Dermis blood vessel endothelial cell (primary cell): ENCODE data around the gene PDZK1IP1. TPM values are rescaled to one million over a fixed set of nuclear protein-coding genes. Genes with fewer than 3 reads are reported as not detected.
A peak's percentile ranks its signal among the peaks of the same experiment; 100 is the strongest.
"Not testable (repeated sequence)": the region's sequence is repeated elsewhere in the genome, so short reads cannot be mapped to it uniquely, and the experiment has no call there.

Experiments
- DNase-seq: peaks from one replicate; pipeline ENCODE4 v3.0.0; 2010
- total RNA-seq: library from RNA; depleted of rRNA; stranded (reverse); fragments of >200 nt; gene quantifications from 2 replicates; pipeline ENCODE4 v1.2.3, GENCODE V29; 2014

PDZK1IP1 gene
- total RNA-seq, 1 donor from 2014 or later: 1.0 TPM

GRCh38 chr1:47195981-47196380 is 6.1 kb upstream of the PDZK1IP1 start:
- DNase-seq: not testable (repeated sequence)

- no peak for DNase-seq
These were observed 4.5 kb upstream of the PDZK1IP1 start for GRCh38 chr1:47194311-47194710.

- not testable (repeated sequence) for DNase-seq
These were observed 3.7 kb upstream of the PDZK1IP1 start for GRCh38 chr1:47193496-47193895.

DNA sequence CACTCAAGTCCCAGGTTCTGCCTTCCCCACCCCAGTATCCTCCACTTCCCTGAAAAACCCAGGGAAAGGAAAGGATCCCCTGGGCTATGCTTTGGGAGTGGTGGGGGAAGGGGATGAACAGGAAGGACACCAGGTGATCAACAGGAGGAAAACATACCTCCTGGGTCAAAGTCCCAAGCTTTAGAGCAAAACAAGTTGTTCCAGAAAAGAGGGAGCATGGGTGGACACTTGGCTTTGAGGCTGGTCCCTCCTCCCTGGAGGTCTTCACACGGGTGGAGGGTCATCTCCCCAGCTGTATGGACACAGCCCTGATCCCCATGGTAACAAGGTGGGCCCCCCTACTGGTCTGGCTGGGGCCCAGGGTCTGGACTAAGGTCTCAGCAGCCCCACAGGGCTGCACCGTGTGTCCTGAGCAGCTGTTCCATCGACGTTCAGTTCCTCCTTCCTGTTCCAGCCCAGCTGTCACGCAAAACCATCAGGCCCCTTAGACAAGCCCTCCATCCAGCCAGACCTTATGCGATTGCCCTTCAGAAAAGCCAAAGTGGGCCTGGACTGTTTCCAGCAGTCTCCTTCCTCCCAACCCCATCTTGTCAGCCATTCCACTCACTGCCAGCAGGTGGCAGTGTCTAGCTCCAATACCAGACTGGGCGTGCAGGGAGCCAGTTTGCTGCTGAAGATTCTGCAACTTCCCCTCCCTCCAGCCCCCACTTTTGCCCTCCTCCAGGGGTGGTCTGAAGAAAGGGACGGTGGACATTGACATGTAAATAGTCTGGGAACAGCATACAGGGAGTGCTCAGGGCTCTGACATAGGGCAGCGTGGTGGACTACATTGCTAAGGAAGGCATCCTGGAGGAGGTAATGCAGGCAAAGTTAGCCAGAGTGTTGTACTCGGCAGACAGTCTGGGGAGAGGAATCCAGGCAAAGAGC is 2.9 kb upstream of the PDZK1IP1 start:
- peak; percentile 88 for DNase-seq

DNA sequence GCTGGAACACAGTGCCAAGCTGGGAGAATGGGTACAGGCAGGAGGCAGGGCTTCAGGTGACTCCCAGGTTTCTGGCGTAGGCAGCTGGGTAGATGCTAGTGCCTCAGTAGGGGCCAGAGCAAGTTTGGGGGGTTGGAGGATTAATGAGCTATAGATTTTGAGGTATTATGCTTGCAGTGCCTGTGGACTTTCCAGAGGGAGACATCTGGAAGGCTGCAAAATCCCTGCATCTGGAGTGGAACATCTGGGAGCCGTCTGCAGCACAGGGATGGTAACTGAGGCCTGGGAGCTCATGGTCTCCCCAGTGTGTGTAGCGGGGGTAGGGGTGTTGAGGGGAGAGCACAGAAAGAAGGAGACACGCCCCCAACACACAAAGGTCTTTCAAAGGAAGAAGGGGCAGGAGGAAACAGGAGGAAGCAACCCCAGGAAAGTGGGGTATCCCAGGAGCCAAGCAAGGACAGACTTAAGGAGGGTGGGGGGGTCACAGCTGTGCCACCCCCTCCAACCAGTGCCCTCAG is 2.2 kb upstream of the PDZK1IP1 start:
- DNase-seq: no peak

DNA sequence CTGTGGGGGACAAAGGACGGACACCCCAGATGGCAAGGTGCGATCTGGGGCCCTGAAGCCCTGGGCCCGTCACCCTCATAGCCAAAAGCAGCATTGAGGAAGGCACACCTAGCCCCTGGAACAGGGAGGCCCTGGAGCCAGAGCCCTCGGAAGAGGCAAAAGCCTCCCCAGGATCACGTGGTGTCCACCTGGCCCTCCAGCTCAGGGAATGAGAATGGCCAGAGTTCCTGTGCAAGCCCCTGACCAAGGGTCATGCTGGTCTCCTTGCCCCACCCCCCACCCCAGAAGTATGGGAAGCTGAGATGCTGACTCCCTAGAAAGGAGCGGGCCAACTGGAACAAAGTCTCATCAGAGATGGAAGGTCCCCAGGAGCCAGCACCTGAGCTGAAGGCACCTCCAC is 1.0 kb upstream of the PDZK1IP1 start:
- no peak for DNase-seq

GRCh38 chr1:47190509-47190855 is 646 bp upstream of the PDZK1IP1 start:
- no peak for DNase-seq

GRCh38 chr1:47188791-47189785 is 748 bp downstream of the PDZK1IP1 start:
- DNase-seq: no peak

DNA sequence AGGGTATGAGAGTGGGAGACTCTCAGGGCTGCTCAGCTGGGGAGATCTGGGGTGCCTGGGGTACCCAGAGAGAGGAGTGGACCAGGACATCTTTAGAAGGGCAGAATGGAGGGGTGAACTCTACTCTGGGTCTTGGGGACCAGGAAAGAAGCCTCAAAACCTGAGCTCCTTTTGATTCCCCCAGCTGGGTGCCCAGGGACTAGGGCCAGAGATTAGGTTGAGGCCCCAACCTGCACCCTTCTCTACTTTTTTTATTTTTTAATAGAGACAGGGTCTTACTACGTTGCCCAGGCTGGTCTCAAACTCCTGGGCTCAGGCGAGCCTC is 1.9 kb downstream of the PDZK1IP1 start:
- DNase-seq: no peak

DNA sequence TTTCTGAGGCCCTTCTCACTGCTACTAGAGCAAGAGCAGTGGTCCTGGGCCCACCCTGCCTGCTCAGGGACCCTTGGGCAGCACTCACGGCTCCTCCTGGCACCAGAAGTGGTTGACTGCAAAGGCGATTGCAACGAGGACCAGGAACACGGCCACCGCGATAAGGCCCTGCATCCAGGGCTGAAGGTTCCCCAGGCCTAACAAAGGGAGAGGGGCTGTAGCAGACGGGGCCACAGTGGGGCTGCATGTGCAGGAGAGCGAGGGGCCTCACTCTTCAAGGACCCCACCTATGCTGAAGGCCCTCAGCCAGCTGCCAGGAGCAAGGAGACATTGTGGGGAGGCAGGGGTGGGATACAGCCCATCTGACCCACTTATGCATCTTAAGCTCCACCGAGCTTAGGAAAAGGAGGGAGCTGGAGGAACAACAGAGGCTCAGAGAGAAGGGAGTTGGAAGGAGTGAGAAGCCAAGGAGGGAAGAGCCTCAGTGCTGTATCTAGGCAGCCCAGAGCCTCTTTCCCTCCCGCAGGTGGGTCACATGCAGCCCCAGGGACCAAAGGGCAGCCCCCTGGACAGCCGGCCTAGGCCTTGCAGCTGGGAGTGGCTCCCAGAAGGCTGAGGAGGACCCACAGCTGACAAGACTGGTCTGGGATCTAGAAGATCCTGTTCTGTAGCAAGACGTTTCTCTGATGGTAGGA is 2.5 kb downstream of the PDZK1IP1 start:
- no peak for DNase-seq

DNA sequence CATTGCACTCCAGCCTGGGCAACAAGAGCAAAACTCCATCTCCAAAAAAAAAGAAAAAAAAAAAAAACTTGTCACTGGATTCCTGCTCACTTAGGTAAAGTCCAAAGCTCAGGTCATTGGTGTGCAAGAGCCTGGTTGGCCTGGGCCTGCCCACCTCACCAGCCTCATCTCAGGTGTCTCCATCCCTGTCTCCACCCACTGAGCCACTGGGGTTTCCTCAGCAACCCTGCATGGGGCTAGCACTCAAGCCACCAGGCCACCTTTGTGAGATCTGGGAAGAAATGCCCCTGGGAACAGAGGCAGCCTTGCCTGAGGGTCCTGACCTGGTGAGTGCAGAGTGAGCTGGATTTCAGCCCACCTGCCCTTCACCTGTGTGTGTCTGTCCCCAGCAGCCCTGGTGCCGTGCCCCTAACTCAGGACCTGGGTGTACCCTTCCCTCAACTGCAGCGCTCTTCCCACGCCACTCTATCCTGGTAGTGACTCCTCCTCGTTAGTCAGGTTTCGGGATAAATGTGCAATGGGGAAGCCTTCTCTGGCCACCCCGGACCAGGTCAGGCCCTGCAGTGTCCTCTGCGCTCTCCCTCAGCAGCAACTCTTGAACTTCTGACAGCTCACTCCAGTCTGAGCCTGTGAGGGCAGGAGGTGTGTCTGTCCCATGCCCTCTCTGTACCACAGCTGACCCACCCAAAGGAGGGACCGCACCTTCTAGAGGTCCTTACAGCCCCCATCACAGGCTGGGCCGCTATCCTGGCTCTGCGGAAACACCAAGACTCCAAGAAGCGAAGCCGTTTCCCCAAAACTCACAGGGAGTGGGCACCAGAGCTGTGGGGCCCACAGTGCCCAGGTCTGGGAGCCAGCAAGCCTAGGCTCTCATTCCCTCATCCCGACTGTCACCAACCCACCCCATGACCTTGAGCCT is 3.3 kb downstream of the PDZK1IP1 start:
- no peak for DNase-seq

GRCh38 chr1:47184822-47185677 is 4.8 kb downstream of the PDZK1IP1 start:
- DNase-seq: no peak

GRCh38 chr1:47184090-47184821 is 5.6 kb downstream of the PDZK1IP1 start:
- DNase-seq: no peak

- no peak for DNase-seq
These were observed 6.3 kb downstream of the PDZK1IP1 start for GRCh38 chr1:47183308-47184089.

DNA sequence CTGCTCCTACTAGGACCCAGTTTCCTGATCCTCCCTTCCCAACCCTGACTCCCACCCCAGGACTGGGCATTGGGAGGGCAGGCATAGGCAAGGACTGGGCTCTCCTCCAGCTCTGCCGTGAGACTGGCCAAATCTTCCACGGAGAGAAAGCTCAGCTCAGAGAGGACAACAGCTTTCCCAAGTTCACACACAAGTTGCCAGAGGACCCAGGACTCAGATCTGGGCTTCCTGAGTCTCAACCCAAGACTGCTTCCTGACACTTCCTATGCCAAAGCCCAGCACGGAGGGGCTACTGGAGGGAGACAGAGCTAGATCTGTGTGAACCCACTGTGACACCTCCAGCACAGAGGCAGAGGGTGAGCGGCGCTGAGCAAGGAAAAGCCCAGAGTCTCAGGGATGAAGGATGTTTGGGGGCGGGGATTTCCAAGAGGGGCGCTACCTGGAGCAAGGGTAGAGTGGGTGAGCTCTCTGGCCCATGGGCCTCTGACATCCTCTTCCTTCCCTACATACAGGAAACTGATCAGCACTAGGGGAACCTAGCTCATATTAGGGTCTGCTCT is 7.1 kb downstream of the PDZK1IP1 start:
- no peak for DNase-seq

GRCh38 chr1:47181955-47182675 is 7.7 kb downstream of the PDZK1IP1 start:
- peak; percentile 64 for DNase-seq

GRCh38 chr1:47181095-47181954 is 8.5 kb downstream of the PDZK1IP1 start:
- no peak for DNase-seq
